Nephron (organoid): ENCODE results near the gene PDZK1IP1.

Experiments
- H3K27ac Mint-ChIP-seq, 3 experiments: 2 replicates each; pipeline ENCODE4 v1.8.0; 2020; ENCODE audit warnings: mixed read lengths in 3 of 3, mild to moderate bottlenecking in 2 of 3, moderate library complexity in 1 of 3
- H3K27me3 Mint-ChIP-seq: 2 replicates; pipeline ENCODE4 v1.8.0; 2021; ENCODE audit warnings: low read depth, mild to moderate bottlenecking, moderate library complexity, mixed read lengths
- H3K36me3 Mint-ChIP-seq: 2 replicates; pipeline ENCODE4 v1.8.0; 2020; ENCODE audit warnings: low read depth, mixed read lengths
- H3K4me1 Mint-ChIP-seq: 2 replicates; pipeline ENCODE4 v1.8.0; 2020; ENCODE audit warnings: mixed read lengths
- H3K4me3 Mint-ChIP-seq, 3 experiments: 2 replicates each; pipeline ENCODE4 v1.8.0; 2020; ENCODE audit warnings: mild to moderate bottlenecking in 3 of 3, mixed read lengths in 3 of 3, moderate library complexity in 2 of 3
- H3K9me3 Mint-ChIP-seq: 2 replicates; pipeline ENCODE4 v1.8.0; 2020; ENCODE audit warnings: mixed read lengths
- CTCF ChIP-seq, 3 experiments: fragments of 200-600 bp; sonication (generic); IDR thresholded peaks; one replicate each; pipeline ENCODE4 v1.5.0; 2021; ENCODE audit warnings: antibody characterized with exemption in 3 of 3; ENCODE audit not compliant: unreplicated experiment in 3 of 3

PDZK1IP1 gene

GRCh38 chr1:47182676-47183235 is 7.1 kb downstream of the PDZK1IP1 start:
- TF ChIP-seq CTCF (IDR thresholded peaks at IDR 0.05; ENCODE audit: unreplicated experiment in 3 of 3): no peak
- no peak overlapping the region for H3K27ac Mint-ChIP-seq
- no peak overlapping the region for H3K4me3 Mint-ChIP-seq
- no peaks in the 10 kb centered on the region for H3K36me3 Mint-ChIP-seq
- peaks cover 43% of the 10 kb centered on the region for H3K27me3 Mint-ChIP-seq
- H3K4me1 Mint-ChIP-seq: peaks cover 9% of the 10 kb centered on the region
- H3K9me3 Mint-ChIP-seq: no peaks in the 10 kb centered on the region

- TF ChIP-seq CTCF (IDR thresholded peaks at IDR 0.05; ENCODE audit: unreplicated experiment in 3 of 3): no peak
- Mint-ChIP-seq H3K36me3 (no peaks in the 10 kb centered on the region), H3K27me3 (peaks cover 43% of the 10 kb centered on the region), H3K9me3 (no peaks in the 10 kb centered on the region), H3K4me3 (no peak overlapping the region), H3K27ac (no peak overlapping the region), H3K4me1 (peaks cover 9% of the 10 kb centered on the region)
These were observed 7.7 kb downstream of the PDZK1IP1 start for GRCh38 chr1:47181955-47182675.

- no peaks in the 10 kb centered on the region for H3K36me3 Mint-ChIP-seq
- peaks cover 43% of the 10 kb centered on the region for H3K27me3 Mint-ChIP-seq
- no peaks in the 10 kb centered on the region for H3K9me3 Mint-ChIP-seq
- no peak for TF ChIP-seq CTCF (IDR thresholded peaks at IDR 0.05; ENCODE audit: unreplicated experiment in 3 of 3)
- H3K4me3 Mint-ChIP-seq: no peak overlapping the region
- H3K4me1 Mint-ChIP-seq: peaks cover 9% of the 10 kb centered on the region
- H3K27ac Mint-ChIP-seq: no peak overlapping the region
These were observed 8.5 kb downstream of the PDZK1IP1 start for GRCh38 chr1:47181095-47181954.

- no peak for TF ChIP-seq CTCF (IDR thresholded peaks at IDR 0.05; ENCODE audit: unreplicated experiment in 3 of 3)
- H3K4me1 Mint-ChIP-seq: peaks cover 9% of the 10 kb centered on the region
- no peaks in the 10 kb centered on the region for H3K36me3 Mint-ChIP-seq
- no peak overlapping the region for H3K27ac Mint-ChIP-seq
- H3K27me3 Mint-ChIP-seq: peaks cover 42% of the 10 kb centered on the region
- H3K4me3 Mint-ChIP-seq: no peak overlapping the region
- H3K9me3 Mint-ChIP-seq: no peaks in the 10 kb centered on the region
These were observed 9.2 kb downstream of the PDZK1IP1 start for GRCh38 chr1:47180603-47181094.

- H3K4me3 Mint-ChIP-seq: peak overlapping the region in 1 of 3 experiments; percentile 16
- no peak overlapping the region for H3K27ac Mint-ChIP-seq
- peaks cover 9% of the 10 kb centered on the region for H3K4me1 Mint-ChIP-seq
- no peaks in the 10 kb centered on the region for H3K36me3 Mint-ChIP-seq
- no peak for TF ChIP-seq CTCF (IDR thresholded peaks at IDR 0.05; ENCODE audit: unreplicated experiment in 3 of 3)
- H3K27me3 Mint-ChIP-seq: peaks cover 43% of the 10 kb centered on the region
- no peaks in the 10 kb centered on the region for H3K9me3 Mint-ChIP-seq
These were observed 9.8 kb downstream of the PDZK1IP1 start for GRCh38 chr1:47179988-47180563.
